ENCODE results near the gene CECR2. TPM values are rescaled to one million over a fixed set of nuclear protein-coding genes. Genes with fewer than 3 reads are reported as not detected.
A peak's percentile ranks its signal among the peaks of the same experiment; 100 is the strongest.
"Not testable (repeated sequence)": the region's sequence is repeated elsewhere in the genome, so short reads cannot be mapped to it uniquely, and the experiment has no call there.

Gene CECR2
- total RNA-seq, 1 experiment from 2014 or later = 154 TPM

DNA sequence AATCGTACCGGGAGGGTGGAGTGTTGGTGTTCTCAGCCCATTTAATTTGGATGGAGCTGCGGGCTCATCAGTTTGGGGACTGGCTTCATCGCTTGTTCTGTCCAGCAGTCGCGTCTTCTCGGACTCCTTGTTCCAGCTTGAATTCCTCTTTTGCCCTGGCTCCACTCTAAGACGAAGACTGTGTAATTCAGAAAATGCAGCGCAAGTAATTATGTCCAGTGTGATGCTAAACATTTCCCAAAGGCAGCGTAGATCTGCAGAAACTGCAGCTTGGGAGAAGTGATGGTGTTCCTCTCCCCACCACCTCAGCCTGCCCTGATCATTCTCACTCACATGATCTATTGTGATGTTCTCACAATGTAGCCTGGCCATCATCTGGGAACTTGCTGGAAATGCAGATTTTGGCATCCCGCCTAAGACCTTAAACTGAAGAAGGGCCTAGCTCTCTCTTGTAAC lies 194.7 kb downstream of the CECR2 start:
- H3K9me3 ChIP-seq (ENCODE audit: control insufficient read depth, low read depth, low read length) = no peaks in the 10 kb centered on the region
- no peak for DNase-seq
- no peaks in the 10 kb centered on the region for H3K79me1 ChIP-seq (ENCODE audit: insufficient read depth, low read depth, low read length, poor library complexity, severe bottlenecking)
- no peaks in the 10 kb centered on the region for H3K27me3 ChIP-seq (ENCODE audit: insufficient read depth, low read length)
- H3T11ph ChIP-seq (ENCODE audit: low read length) = no peak overlapping the region
- no peak overlapping the region for H3K4ac ChIP-seq (ENCODE audit: low read depth, low read length)
- WGBS (ENCODE audit: extremely low coverage, insufficient read length, low lambda C conversion rate) = no CpG with 5 or more reads among the region's 11 CpGs
- no peaks in the 10 kb centered on the region; the same call in none of the 2 replicates for H3K27me3 Mint-ChIP-seq (ENCODE audit: low read depth)
- H3K27ac ChIP-seq (ENCODE audit: insufficient read length, low read depth, low read length) = no peak overlapping the region
- H3K9me3 Mint-ChIP-seq = peaks cover 12 to 13% of the 10 kb centered on the region in 2 experiments; a peak in 4 of 5 replicates
- H4K91ac ChIP-seq (ENCODE audit: insufficient read length, low read depth, low read length) = no peak overlapping the region
- no peak overlapping the region for H3K14ac ChIP-seq (ENCODE audit: insufficient read depth, low read length)
- no peak overlapping the region for H2BK20ac ChIP-seq (ENCODE audit: low read depth, low read length, poor library complexity, severe bottlenecking)
- H3K79me2 ChIP-seq (ENCODE audit: insufficient read depth, low read length) = no peaks in the 10 kb centered on the region
- no peak overlapping the region for H3K18ac ChIP-seq (ENCODE audit: insufficient read length, low read depth, low read length)
- no peak overlapping the region for H3K56ac ChIP-seq (ENCODE audit: insufficient read length, low read depth, low read length)
- H2AFZ ChIP-seq (ENCODE audit: low read length) = no peak overlapping the region
- H3K4me2 ChIP-seq (ENCODE audit: insufficient read depth, insufficient read length, low read length) = no peak overlapping the region
- H3K27ac Mint-ChIP-seq = peak overlapping the region; percentile 39 to 97 (median 63); a peak in 4 of 7 replicates
- H4K20me1 ChIP-seq (ENCODE audit: control insufficient read depth, insufficient read depth, insufficient read length) = no peaks in the 10 kb centered on the region
- H2BK12ac ChIP-seq (ENCODE audit: insufficient read length, low read depth, low read length) = no peak overlapping the region
- H3K23ac ChIP-seq (ENCODE audit: insufficient read length, low read depth, low read length) = no peak overlapping the region
- no peak overlapping the region for H3K4me3 Mint-ChIP-seq
- no peak overlapping the region for H3K9ac ChIP-seq (ENCODE audit: extremely low read depth, insufficient read length, low read length)
- H3K36me3 Mint-ChIP-seq (ENCODE audit: insufficient read depth in 1 of 3, low read depth in 3 of 3) = peaks cover 17 to 27% (median 20%) of the 10 kb centered on the region in 3 experiments
- H4K8ac ChIP-seq (replicated peaks; ENCODE audit: insufficient read length, low read depth, low read length) = no peak overlapping the region
- H2BK15ac ChIP-seq (ENCODE audit: low read depth, low read length) = no peak overlapping the region
- no peak overlapping the region for H2BK5ac ChIP-seq (ENCODE audit: insufficient read length, low read length)
- H2AK5ac ChIP-seq (ENCODE audit: insufficient read length, low read length) = no peak overlapping the region
- H4K5ac ChIP-seq (ENCODE audit: insufficient read length, low read depth, low read length) = no peak overlapping the region
- H2BK120ac ChIP-seq (ENCODE audit: low read depth, low read length, poor library complexity, severe bottlenecking) = no peak overlapping the region
- H3K23me2 ChIP-seq (ENCODE audit: insufficient read length, low read depth, low read length, poor library complexity, severe bottlenecking) = no peaks in the 10 kb centered on the region
- TF ChIP-seq, protein P1, sequence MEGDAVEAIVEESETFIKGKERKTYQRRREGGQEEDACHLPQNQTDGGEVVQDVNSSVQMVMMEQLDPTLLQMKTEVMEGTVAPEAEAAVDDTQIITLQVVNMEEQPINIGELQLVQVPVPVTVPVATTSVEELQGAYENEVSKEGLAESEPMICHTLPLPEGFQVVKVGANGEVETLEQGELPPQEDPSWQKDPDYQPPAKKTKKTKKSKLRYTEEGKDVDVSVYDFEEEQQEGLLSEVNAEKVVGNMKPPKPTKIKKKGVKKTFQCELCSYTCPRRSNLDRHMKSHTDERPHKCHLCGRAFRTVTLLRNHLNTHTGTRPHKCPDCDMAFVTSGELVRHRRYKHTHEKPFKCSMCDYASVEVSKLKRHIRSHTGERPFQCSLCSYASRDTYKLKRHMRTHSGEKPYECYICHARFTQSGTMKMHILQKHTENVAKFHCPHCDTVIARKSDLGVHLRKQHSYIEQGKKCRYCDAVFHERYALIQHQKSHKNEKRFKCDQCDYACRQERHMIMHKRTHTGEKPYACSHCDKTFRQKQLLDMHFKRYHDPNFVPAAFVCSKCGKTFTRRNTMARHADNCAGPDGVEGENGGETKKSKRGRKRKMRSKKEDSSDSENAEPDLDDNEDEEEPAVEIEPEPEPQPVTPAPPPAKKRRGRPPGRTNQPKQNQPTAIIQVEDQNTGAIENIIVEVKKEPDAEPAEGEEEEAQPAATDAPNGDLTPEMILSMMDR (conservative IDR thresholded peaks at IDR 0.05) = no peak
- H3K4me1 ChIP-seq (ENCODE audit: insufficient read depth, low read length) = 0 out of 2 replicates have a peak, but pooled peaks cover 2% of the 10 kb centered on the region
- peaks cover 22 to 27% of the 10 kb centered on the region in 2 experiments for H3K4me1 Mint-ChIP-seq

GRCh38 chr22:17566016-17566687 lies 196.9 kb downstream of the CECR2 start:
- H3K36me3 Mint-ChIP-seq (ENCODE audit: insufficient read depth in 1 of 3, low read depth in 3 of 3); H4K5ac ChIP-seq (ENCODE audit: insufficient read length, low read depth, low read length); H3K79me2 ChIP-seq (ENCODE audit: insufficient read depth, low read length); H3K23ac ChIP-seq (ENCODE audit: insufficient read length, low read depth, low read length); H3K14ac ChIP-seq (ENCODE audit: insufficient read depth, low read length); H3K4ac ChIP-seq (ENCODE audit: low read depth, low read length); H4K91ac ChIP-seq (ENCODE audit: insufficient read length, low read depth, low read length); H3K9ac ChIP-seq (ENCODE audit: extremely low read depth, insufficient read length, low read length); H3K79me1 ChIP-seq (ENCODE audit: insufficient read depth, low read depth, low read length, poor library complexity, severe bottlenecking); H3K27me3 Mint-ChIP-seq (ENCODE audit: low read depth); H2AK5ac ChIP-seq (ENCODE audit: insufficient read length, low read length); H3K9me3 ChIP-seq (ENCODE audit: control insufficient read depth, low read depth, low read length); H3T11ph ChIP-seq (ENCODE audit: low read length); H2BK12ac ChIP-seq (ENCODE audit: insufficient read length, low read depth, low read length); H2BK15ac ChIP-seq (ENCODE audit: low read depth, low read length); H2BK120ac ChIP-seq (ENCODE audit: low read depth, low read length, poor library complexity, severe bottlenecking); H3K4me2 ChIP-seq (ENCODE audit: insufficient read depth, insufficient read length, low read length); H3K4me3 Mint-ChIP-seq; H3K23me2 ChIP-seq (ENCODE audit: insufficient read length, low read depth, low read length, poor library complexity, severe bottlenecking); H2BK20ac ChIP-seq (ENCODE audit: low read depth, low read length, poor library complexity, severe bottlenecking); H3K56ac ChIP-seq (ENCODE audit: insufficient read length, low read depth, low read length); H2AFZ ChIP-seq (ENCODE audit: low read length); DNase-seq; H2BK5ac ChIP-seq (ENCODE audit: insufficient read length, low read length); H3K18ac ChIP-seq (ENCODE audit: insufficient read length, low read depth, low read length); H4K20me1 ChIP-seq (ENCODE audit: control insufficient read depth, insufficient read depth, insufficient read length); H4K8ac ChIP-seq (replicated peaks; ENCODE audit: insufficient read length, low read depth, low read length); H3K9me3 Mint-ChIP-seq; H3K27ac ChIP-seq (ENCODE audit: insufficient read length, low read depth, low read length); H3K27me3 ChIP-seq (ENCODE audit: insufficient read depth, low read length): not testable (repeated sequence)
- peaks cover 15% of the 10 kb centered on the region for H3K4me1 ChIP-seq (ENCODE audit: insufficient read depth, low read length)
- peak overlapping the region; percentile 57 to 70 (median 61); a peak in 5 of 7 replicates for H3K27ac Mint-ChIP-seq
- WGBS (ENCODE audit: extremely low coverage, insufficient read length, low lambda C conversion rate) = no CpG with 5 or more reads among the region's 19 CpGs
- peaks cover 42 to 47% of the 10 kb centered on the region in 2 experiments for H3K4me1 Mint-ChIP-seq
